Thoracic aorta (tissue), 2 donors: ENCODE measurements around the gene INSIG1. TPM values are rescaled to one million over a fixed set of nuclear protein-coding genes. Genes with fewer than 3 reads are reported as not detected.

Source experiments
- ATAC-seq: fragments of 150-250 bp; one replicate; pipeline ENCODE4 v1.8.0; 2017; ENCODE audit warnings: low read depth; ENCODE audit not compliant: insufficient number of reproducible peaks, low FRiP score
- DNase-seq: peaks from one replicate; pipeline ENCODE4 v3.0.0-alpha.2; 2020; ENCODE audit warnings: low spot score
- H3K27ac ChIP-seq, 2 donors: fragments of 200-600 bp; sonication (generic); 1 replicate in 1 of 2; 2 replicates in 1 of 2; pipeline ENCODE4 v1.5.1; 2016; ENCODE audit warnings: mild to moderate bottlenecking in 2 of 2, moderate library complexity in 2 of 2
- H3K27me3 ChIP-seq: fragments of 200-600 bp; sonication (generic); replicated peaks from 2 replicates; pipeline ENCODE4 v1.6.0; 2016; ENCODE audit warnings: mild to moderate bottlenecking; ENCODE audit not compliant: insufficient read depth
- H3K36me3 ChIP-seq: fragments of 200-600 bp; sonication (generic); one replicate; pipeline ENCODE4 v1.5.1; 2016
- H3K4me1 ChIP-seq, 2 donors: fragments of 200-600 bp; sonication (generic); 1 replicate in 1 of 2; 2 replicates in 1 of 2; pipeline versions ENCODE4 v1.5.1 to v1.6.0; 2016; ENCODE audit warnings: low read depth in 2 of 2, mild to moderate bottlenecking in 1 of 2; ENCODE audit not compliant: control insufficient read depth in 1 of 2
- H3K4me3 ChIP-seq: fragments of 200-600 bp; sonication (generic); 2 replicates; pipeline ENCODE4 v1.5.1; 2016; ENCODE audit warnings: mild to moderate bottlenecking
- H3K9me3 ChIP-seq: fragments of 200-600 bp; sonication (generic); 2 replicates; pipeline ENCODE4 v1.5.1; 2016
- CTCF ChIP-seq: fragments of 200-600 bp; sonication (generic); IDR thresholded peaks from one replicate; pipeline ENCODE4 v1.5.1; 2019; ENCODE audit warnings: antibody characterized with exemption
- total RNA-seq, 2 donors: library from RNA; depleted of rRNA; stranded (reverse); fragments of >200 nt; gene quantifications; one replicate each; pipeline versions ENCODE4 v1.1.0 to v1.2.3, GENCODE V29; 2016

INSIG1 gene
- total RNA-seq, 2 donors from 2014 or later: 42.9 to 83.2 TPM

GRCh38 chr7:155338632-155339320, 41.1 kb downstream of the INSIG1 start:
- no peak for TF ChIP-seq CTCF
- Histone ChIP-seq H3K36me3 (no peaks in the 10 kb centered on the region), H3K27ac (no peak overlapping the region), H3K4me1 (no peaks in the 10 kb centered on the region), H3K9me3 (no peaks in the 10 kb centered on the region), H3K4me3 (no peak overlapping the region), H3K27me3 (no peaks in the 10 kb centered on the region)
- DNase-seq: no peak
- ATAC-seq: no peak

DNA sequence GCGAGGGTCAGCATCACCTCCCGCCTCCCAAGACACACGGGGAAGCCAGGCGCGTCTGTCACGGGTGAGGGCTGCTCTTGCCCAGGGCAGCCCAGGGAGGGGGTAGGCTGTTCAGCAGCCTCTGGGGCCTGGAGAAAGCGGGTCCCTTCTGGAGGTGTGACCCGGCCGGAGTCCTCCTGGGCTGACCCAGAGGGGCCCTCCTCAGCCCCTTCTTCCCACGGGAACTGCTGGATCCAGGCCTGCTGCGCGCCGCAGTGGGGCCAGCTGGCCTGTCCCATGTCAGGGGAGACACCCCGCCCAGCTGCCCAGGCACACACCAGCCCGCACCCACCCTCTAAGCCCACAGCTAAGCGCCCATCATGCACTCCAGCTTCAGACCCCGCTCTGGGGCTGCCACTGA, 41.8 kb downstream of the INSIG1 start:
- TF ChIP-seq CTCF: no peak

GRCh38 chr7:155340071-155340531, 42.4 kb downstream of the INSIG1 start:
- no peaks in the 10 kb centered on the region for H3K9me3 ChIP-seq
- DNase-seq (no peak), ATAC-seq (no peak)
- H3K27me3 ChIP-seq: no peaks in the 10 kb centered on the region
- H3K36me3 ChIP-seq: no peaks in the 10 kb centered on the region
- no peak for TF ChIP-seq CTCF
- H3K27ac ChIP-seq: no peak overlapping the region
- H3K4me1 ChIP-seq: peaks cover 0 to 1% of the 10 kb centered on the region in 2 donors
- no peak overlapping the region for H3K4me3 ChIP-seq

More for the DNA sequence above, 41.8 kb downstream of the INSIG1 start:
- H3K4me1 ChIP-seq: no peaks in the 10 kb centered on the region
- H3K36me3 ChIP-seq: no peaks in the 10 kb centered on the region
- H3K27ac ChIP-seq: no peak overlapping the region
- DNase-seq: no peak
- no peaks in the 10 kb centered on the region for H3K9me3 ChIP-seq
- H3K27me3 ChIP-seq: no peaks in the 10 kb centered on the region
- ATAC-seq: no peak
- H3K4me3 ChIP-seq: no peak overlapping the region

GRCh38 chr7:155340721-155341120, 43.0 kb downstream of the INSIG1 start:
- ATAC-seq (no peak), DNase-seq (no peak)
- Histone ChIP-seq H3K9me3 (no peaks in the 10 kb centered on the region), H3K36me3 (no peaks in the 10 kb centered on the region), H3K27ac (no peak overlapping the region), H3K4me1 (peaks cover 0 to 5% of the 10 kb centered on the region in 2 donors), H3K4me3 (no peak overlapping the region), H3K27me3 (no peaks in the 10 kb centered on the region)
- no peak for TF ChIP-seq CTCF

GRCh38 chr7:155341463-155341983, 43.8 kb downstream of the INSIG1 start:
- DNase-seq (no peak), ATAC-seq (no peak)
- no peak for TF ChIP-seq CTCF
- H3K9me3 ChIP-seq: no peaks in the 10 kb centered on the region
- H3K4me3 ChIP-seq: no peak overlapping the region
- peaks cover 0 to 5% of the 10 kb centered on the region in 2 donors for H3K4me1 ChIP-seq
- no peaks in the 10 kb centered on the region for H3K27me3 ChIP-seq
- no peaks in the 10 kb centered on the region for H3K36me3 ChIP-seq
- no peak overlapping the region for H3K27ac ChIP-seq
